Epithelial cell of esophagus (primary cell): ENCODE data around the gene HBS1L.

Experiments used
- DNase-seq: peaks from one replicate; pipeline ENCODE4 v3.0.0; 2010; ENCODE audit warnings: low read depth
- H3K4me3 ChIP-seq: 2 replicates; pipeline ENCODE4 v1.5.1; 2011; ENCODE audit warnings: mild to moderate bottlenecking, low read length, control low read depth
- TF ChIP-seq, protein P1 (sequence below): IDR thresholded peaks from 2 replicates; pipeline ENCODE4 v1.5.1; 2011; ENCODE audit warnings: low read depth, mild to moderate bottlenecking, low read length, control low read depth, inconsistent platforms; ENCODE audit not compliant: insufficient read depth; ENCODE audit errors: missing control alignments

HBS1L gene

DNA sequence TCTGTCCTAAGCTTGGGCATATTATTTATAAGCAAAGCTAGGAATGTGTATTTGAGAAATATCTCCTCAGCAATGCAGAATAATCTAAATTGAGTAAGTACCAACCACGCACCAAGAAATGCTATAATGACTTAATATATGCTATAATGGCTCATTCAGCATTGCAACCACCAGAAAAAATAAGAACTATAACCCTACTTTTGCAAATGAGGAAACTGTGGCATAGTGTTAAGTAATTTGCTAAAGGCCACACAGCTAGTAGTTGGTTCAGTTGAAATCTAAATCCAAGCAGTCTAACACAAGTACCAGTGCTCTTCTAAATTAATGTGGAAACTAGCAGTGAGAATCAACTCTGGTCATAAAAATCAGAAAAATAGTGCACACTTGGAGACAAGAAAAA is 35.7 kb downstream of the HBS1L start:
- DNase-seq = no peak
- TF ChIP-seq, protein P1, sequence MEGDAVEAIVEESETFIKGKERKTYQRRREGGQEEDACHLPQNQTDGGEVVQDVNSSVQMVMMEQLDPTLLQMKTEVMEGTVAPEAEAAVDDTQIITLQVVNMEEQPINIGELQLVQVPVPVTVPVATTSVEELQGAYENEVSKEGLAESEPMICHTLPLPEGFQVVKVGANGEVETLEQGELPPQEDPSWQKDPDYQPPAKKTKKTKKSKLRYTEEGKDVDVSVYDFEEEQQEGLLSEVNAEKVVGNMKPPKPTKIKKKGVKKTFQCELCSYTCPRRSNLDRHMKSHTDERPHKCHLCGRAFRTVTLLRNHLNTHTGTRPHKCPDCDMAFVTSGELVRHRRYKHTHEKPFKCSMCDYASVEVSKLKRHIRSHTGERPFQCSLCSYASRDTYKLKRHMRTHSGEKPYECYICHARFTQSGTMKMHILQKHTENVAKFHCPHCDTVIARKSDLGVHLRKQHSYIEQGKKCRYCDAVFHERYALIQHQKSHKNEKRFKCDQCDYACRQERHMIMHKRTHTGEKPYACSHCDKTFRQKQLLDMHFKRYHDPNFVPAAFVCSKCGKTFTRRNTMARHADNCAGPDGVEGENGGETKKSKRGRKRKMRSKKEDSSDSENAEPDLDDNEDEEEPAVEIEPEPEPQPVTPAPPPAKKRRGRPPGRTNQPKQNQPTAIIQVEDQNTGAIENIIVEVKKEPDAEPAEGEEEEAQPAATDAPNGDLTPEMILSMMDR = no peak
- no peak overlapping the region for H3K4me3 ChIP-seq

DNA sequence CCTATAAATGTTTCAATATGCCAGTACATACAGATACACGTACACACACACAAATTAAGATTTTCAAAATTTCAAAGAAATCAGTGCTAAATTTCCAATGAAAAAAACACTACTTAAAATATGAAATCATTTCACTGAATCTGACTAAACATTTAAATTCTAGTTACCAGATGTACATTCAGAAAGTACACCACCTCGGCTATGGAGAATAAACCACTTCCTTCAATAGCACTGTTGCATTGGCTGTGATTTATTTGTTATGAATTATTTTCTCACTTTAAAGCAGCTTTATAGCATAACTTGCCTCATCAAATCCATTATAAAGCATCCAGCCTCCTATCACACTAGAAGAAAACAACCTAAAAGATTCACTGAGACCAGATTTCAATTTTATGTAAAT is 36.6 kb downstream of the HBS1L start:
- no peak overlapping the region for H3K4me3 ChIP-seq
- no peak for DNase-seq
- TF ChIP-seq, protein P1 = no peak

DNA sequence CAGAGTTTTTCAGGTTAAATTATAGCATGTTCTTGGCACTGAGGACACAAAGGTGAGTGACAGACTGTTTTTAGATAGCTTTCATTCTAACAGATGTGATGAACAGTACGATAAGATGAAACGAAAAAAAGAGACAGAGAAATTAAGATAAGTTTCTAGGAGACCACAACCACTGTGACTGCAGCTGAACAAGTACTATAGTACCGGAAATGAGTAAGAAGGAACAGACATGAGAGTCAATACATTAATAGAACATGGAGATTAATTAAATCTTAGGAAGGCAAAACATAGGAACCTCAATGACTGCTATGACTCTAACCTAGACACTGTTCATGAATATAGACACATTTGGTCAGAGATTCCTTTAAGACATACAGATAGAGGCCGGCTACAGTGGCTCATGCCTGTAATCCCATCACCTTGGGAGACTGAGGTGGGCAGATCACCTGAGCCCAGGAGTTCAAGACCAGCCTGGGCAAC is 40.2 kb downstream of the HBS1L start:
- no peak for DNase-seq
- no peak overlapping the region for H3K4me3 ChIP-seq
- TF ChIP-seq, protein P1 = no peak

DNA sequence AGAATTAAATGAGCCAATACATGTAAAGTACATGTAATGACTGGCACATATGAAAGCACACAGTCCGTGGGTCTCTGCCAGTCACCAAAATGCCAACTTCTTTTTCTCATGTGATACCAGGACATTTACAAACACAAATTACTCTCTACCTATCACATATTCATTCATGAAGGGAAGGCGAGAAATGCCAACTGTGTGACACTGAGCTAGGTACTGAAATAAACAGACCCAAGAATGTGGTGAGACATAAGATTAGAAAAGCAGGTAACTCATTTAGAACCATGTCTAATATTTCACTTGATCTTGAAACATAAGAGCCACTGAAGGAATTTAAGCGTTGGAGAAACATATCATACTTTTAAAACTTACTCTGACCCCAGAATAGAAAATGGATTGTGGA is 41.4 kb downstream of the HBS1L start:
- no peak for DNase-seq
- TF ChIP-seq, protein P1 = no peak
- no peak overlapping the region for H3K4me3 ChIP-seq

DNA sequence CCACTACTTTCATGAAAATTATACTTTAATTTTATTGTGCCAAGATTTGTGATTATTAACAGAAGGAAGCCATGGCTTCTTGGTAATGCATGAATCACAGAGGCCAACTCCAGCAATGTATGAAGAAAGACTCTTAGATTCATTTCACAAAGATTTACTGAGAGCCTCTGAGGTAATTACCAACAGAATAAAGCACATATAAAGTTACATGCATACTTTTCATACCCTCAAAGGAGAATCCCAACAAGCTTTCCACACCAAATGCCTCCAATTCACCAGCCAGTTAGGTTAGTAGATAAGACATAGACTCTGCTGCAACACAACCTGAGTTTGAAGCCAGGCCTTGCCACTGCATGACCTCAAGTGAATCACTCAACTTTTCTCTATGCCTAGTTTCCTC is 41.9 kb downstream of the HBS1L start:
- peak; percentile 28 for DNase-seq
- TF ChIP-seq, protein P1 = no peak
- no peak overlapping the region for H3K4me3 ChIP-seq

DNA sequence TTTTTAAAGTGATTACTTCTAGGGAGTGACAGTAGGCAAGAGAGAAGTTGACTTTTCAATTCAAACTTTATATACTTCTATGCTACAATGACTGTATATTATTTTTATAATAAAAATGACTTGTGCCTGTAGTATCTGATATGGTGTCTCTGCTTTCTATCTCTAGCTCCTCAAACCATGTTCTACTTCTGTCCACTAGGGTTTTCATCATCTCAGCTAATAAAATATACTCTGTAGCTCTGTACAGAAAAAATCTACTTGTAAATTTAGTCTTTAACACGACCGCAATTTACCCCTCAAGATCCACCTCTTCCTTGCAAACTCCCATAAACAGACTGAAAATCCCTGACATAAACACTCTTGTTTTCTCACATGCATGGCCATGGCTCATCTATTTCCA is 42.3 kb downstream of the HBS1L start:
- TF ChIP-seq, protein P1 = peak; percentile 6
- DNase-seq = no peak
- H3K4me3 ChIP-seq = no peak overlapping the region

DNA sequence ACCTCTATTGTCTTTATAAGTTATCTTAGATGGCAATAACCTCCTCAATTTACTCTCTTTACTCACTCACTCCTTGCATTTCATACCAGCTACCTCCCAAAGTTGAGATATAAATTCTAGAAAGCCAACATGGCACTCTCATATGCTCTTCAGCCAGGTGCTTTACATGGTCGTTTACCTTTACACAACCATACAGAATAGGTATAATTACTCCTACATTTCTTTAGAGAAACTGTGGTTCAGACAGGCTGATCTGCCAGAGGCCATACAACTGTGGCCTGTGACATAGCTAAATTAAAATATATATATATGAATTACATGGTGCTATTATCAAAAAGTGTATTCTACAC is 45.7 kb downstream of the HBS1L start:
- no peak overlapping the region for H3K4me3 ChIP-seq
- TF ChIP-seq, protein P1 = no peak
- DNase-seq = no peak
